Measurements from ENCODE around the gene HSD17B3. TPM values are rescaled to one million over a fixed set of nuclear protein-coding genes. Genes with fewer than 3 reads are reported as not detected.

Gene HSD17B3
- total RNA-seq, 1 donor from 2014 or later: not detected

- no peak for TF ChIP-seq EZH2phosphoT487 (IDR thresholded peaks at IDR 0.05)
- TF ChIP-seq EZH2 (IDR thresholded peaks at IDR 0.05): no peak
- TF ChIP-seq CTCF (IDR thresholded peaks at IDR 0.05): no peak
- H3K27ac Mint-ChIP-seq: peak overlapping the region; percentile 1
Observed at GRCh38 chr9:96342571-96343245, 40.7 kb upstream of the HSD17B3 start.

GRCh38 chr9:96340707-96341106 is 38.7 kb upstream of the HSD17B3 start:
- H3K9ac ChIP-seq: no peak overlapping the region
- DNase-seq (ENCODE audit: low spot score): no peak
- no peak overlapping the region for H3K4me3 ChIP-seq
- Mint-ChIP-seq H3K4me1 (peaks cover 32% of the 10 kb centered on the region), H3K4me3 (no peak overlapping the region), H3K36me3 (peaks cover 9% of the 10 kb centered on the region), H3K9me3 (peaks cover 12% of the 10 kb centered on the region), H3K27ac (no peak overlapping the region), H3K27me3 (ENCODE audit: insufficient read depth, low read depth) (peaks cover 5% of the 10 kb centered on the region)
- peaks cover 17% of the 10 kb centered on the region for H3K4me1 ChIP-seq
- TF ChIP-seq EZH2phosphoT487 (IDR thresholded peaks at IDR 0.05) (no peak), CTCF (IDR thresholded peaks at IDR 0.05) (no peak), EZH2 (IDR thresholded peaks at IDR 0.05) (no peak)
- no peak overlapping the region for H3K27ac ChIP-seq
- H3K27me3 ChIP-seq: no peaks in the 10 kb centered on the region
- no peaks in the 10 kb centered on the region for H4K20me1 ChIP-seq (ENCODE audit: low read depth)
- no peak overlapping the region for H2AFZ ChIP-seq (replicated peaks)
- H3K4me2 ChIP-seq: no peak overlapping the region
- no peaks in the 10 kb centered on the region for H3K36me3 ChIP-seq
- peaks cover 8% of the 10 kb centered on the region for H3F3A ChIP-seq (ENCODE audit: low read depth)
- no peaks in the 10 kb centered on the region for H3K79me2 ChIP-seq (ENCODE audit: low read depth)
- H3K9me3 ChIP-seq (ENCODE audit: low read depth): no peaks in the 10 kb centered on the region

More at GRCh38 chr9:96342571-96343245, 40.7 kb upstream of the HSD17B3 start:
- no peaks in the 10 kb centered on the region for H3K36me3 ChIP-seq
- H3F3A ChIP-seq (ENCODE audit: low read depth): peaks cover 8% of the 10 kb centered on the region
- Mint-ChIP-seq H3K27me3 (ENCODE audit: insufficient read depth, low read depth) (peaks cover 6% of the 10 kb centered on the region), H3K4me3 (no peak overlapping the region), H3K9me3 (peaks cover 25% of the 10 kb centered on the region), H3K36me3 (peaks cover 16% of the 10 kb centered on the region), H3K4me1 (peaks cover 40% of the 10 kb centered on the region)
- H3K27me3 ChIP-seq: no peaks in the 10 kb centered on the region
- H3K9me3 ChIP-seq (ENCODE audit: low read depth): no peaks in the 10 kb centered on the region
- no peaks in the 10 kb centered on the region for H4K20me1 ChIP-seq (ENCODE audit: low read depth)
- H3K27ac ChIP-seq: no peak overlapping the region
- H3K4me1 ChIP-seq: peaks cover 17% of the 10 kb centered on the region
- no peaks in the 10 kb centered on the region for H3K79me2 ChIP-seq (ENCODE audit: low read depth)
- no peak for DNase-seq (ENCODE audit: low spot score)
- no peak overlapping the region for H2AFZ ChIP-seq (replicated peaks)
- no peak overlapping the region for H3K4me2 ChIP-seq
- no peak overlapping the region for H3K4me3 ChIP-seq
- no peak overlapping the region for H3K9ac ChIP-seq

- no peaks in the 10 kb centered on the region for H3K4me1 ChIP-seq
- H3K4me2 ChIP-seq: no peak overlapping the region
- H3K27me3 ChIP-seq: no peaks in the 10 kb centered on the region
- TF ChIP-seq EZH2phosphoT487 (IDR thresholded peaks at IDR 0.05) (no peak), CTCF (IDR thresholded peaks at IDR 0.05) (no peak), EZH2 (IDR thresholded peaks at IDR 0.05) (no peak)
- no peaks in the 10 kb centered on the region for H3K79me2 ChIP-seq (ENCODE audit: low read depth)
- Mint-ChIP-seq H3K4me1 (peaks cover 18% of the 10 kb centered on the region), H3K27me3 (ENCODE audit: insufficient read depth, low read depth) (peaks cover 5% of the 10 kb centered on the region), H3K9me3 (peaks cover 4% of the 10 kb centered on the region), H3K4me3 (no peak overlapping the region), H3K27ac (no peak overlapping the region), H3K36me3 (peaks cover 10% of the 10 kb centered on the region)
- no peaks in the 10 kb centered on the region for H3F3A ChIP-seq (ENCODE audit: low read depth)
- H3K4me3 ChIP-seq: no peak overlapping the region
- H3K36me3 ChIP-seq: no peaks in the 10 kb centered on the region
- H4K20me1 ChIP-seq (ENCODE audit: low read depth): no peaks in the 10 kb centered on the region
- DNase-seq (ENCODE audit: low spot score): no peak
- H3K9me3 ChIP-seq (ENCODE audit: low read depth): no peaks in the 10 kb centered on the region
- no peak overlapping the region for H2AFZ ChIP-seq (replicated peaks)
- H3K9ac ChIP-seq: no peak overlapping the region
- H3K27ac ChIP-seq: no peak overlapping the region
Observed at GRCh38 chr9:96338299-96338698, 36.3 kb upstream of the HSD17B3 start.
